Retinal pigment epithelial cell (primary cell): ENCODE measurements around the gene B4GALT4.
"Not testable (repeated sequence)": the region's sequence is repeated elsewhere in the genome, so short reads cannot be mapped to it uniquely, and the experiment has no call there.

Experiments
- DNase-seq: peaks from one replicate; pipeline ENCODE4 v3.0.0-alpha.2; 2010; ENCODE audit warnings: low read depth
- H3K4me3 ChIP-seq: 2 replicates; pipeline ENCODE4 v1.5.1; 2011; ENCODE audit warnings: mild to moderate bottlenecking, low read length, control low read depth, moderate library complexity
- CTCF ChIP-seq: conservative IDR thresholded peaks from 2 replicates; pipeline ENCODE4 v1.5.1; 2011; ENCODE audit warnings: low read depth, low read length, control low read depth, inconsistent platforms

B4GALT4 gene

GRCh38 chr3:119170821-119171220 lies 69.9 kb downstream of the B4GALT4 start:
- TF ChIP-seq CTCF = no peak
- DNase-seq = no peak
- no peak overlapping the region for H3K4me3 ChIP-seq

DNA sequence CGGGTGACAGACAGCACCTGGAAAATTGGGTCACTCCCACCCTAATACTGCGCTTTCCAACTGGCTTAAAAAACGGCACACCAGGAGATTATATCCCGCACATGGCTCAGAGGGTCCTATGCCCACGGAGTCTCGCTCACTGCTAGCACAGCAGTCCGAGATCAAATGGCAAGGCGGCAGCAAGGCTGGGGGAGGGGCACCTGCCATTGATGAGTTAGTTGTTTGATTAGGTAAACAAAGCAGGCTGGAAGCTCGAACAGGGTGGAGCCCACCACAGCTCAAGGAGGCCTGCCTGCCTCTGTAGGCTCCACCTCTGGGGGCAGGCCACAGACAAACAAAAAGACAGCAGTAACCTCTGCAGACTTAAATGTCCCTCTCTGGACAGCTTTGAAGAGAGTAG lies 75.9 kb downstream of the B4GALT4 start:
- not testable (repeated sequence) for DNase-seq, H3K4me3 ChIP-seq
